Measurements from ENCODE around the gene OR5H2. TPM values are rescaled to one million over a fixed set of nuclear protein-coding genes. Genes with fewer than 3 reads are reported as not detected.
"Not testable (repeated sequence)": the region's sequence is repeated elsewhere in the genome, so short reads cannot be mapped to it uniquely, and the experiment has no call there.

OR5H2 gene
- not detected for total RNA-seq

- ATAC-seq = no peak
- DNase-seq (ENCODE audit: low spot score) = no peak
These were observed at the start of gene OR5H2 for GRCh38 chr3:98282205-98282604. OR5H2 (plus strand) TSS chr3:98282505; CDS start chr3:98282903, 398 bp downstream.

- DNase-seq (ENCODE audit: low spot score) = no peak
- ATAC-seq = no peak
These were observed 48.8 kb upstream of the OR5H2 start for GRCh38 chr3:98233468-98233867.

DNA sequence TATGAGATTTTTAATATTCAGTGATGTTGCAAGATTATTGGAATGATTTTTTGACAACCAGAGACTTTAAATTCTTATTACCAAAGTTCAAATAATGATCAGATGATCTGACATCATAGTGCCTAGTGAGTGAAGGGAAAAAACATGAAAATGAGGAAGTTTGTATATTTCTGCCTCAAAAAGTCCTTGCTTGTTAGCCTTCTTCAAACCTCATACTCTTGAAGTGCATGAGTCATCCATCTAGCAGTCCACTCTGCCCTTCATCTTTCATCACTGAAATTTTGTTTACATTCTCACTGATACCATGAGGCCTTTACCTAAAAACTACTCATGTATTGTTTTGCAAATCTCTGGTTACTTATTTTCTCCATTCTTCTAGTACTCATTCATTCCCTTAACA, 42.2 kb upstream of the OR5H2 start:
- ATAC-seq = no peak
- DNase-seq (ENCODE audit: low spot score) = no peak

GRCh38 chr3:98242155-98242554, 40.1 kb upstream of the OR5H2 start:
- no peak for ATAC-seq

DNA sequence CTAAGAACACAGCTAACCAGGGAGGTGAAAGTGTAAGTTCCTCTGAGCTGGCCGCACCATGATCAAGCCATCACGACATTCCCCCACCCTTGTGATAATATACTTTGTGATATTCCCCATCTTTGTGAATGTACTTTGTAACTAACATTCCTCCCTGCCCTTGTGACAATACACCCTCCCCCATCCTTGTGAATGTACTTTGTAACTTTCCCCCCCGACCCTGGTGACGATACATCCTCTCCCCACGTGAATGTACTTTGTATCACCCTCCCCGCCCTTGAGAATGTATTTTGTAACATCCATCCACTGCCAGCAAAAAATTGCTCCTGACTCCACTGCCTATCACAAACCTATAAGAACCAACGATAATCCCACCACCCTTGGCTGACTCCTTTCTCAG, 38.5 kb upstream of the OR5H2 start:
- DNase-seq (ENCODE audit: low spot score) (no peak), ATAC-seq (no peak)

More at GRCh38 chr3:98242155-98242554, 40.1 kb upstream of the OR5H2 start:
- DNase-seq (ENCODE audit: low spot score) = no peak

- DNase-seq (ENCODE audit: low spot score) = no peak
- ATAC-seq = no peak
These were observed 36.2 kb upstream of the OR5H2 start for GRCh38 chr3:98246142-98246541.

- not testable (repeated sequence) for DNase-seq (ENCODE audit: low spot score)
These were observed 26.3 kb upstream of the OR5H2 start for GRCh38 chr3:98256026-98256425.

DNA sequence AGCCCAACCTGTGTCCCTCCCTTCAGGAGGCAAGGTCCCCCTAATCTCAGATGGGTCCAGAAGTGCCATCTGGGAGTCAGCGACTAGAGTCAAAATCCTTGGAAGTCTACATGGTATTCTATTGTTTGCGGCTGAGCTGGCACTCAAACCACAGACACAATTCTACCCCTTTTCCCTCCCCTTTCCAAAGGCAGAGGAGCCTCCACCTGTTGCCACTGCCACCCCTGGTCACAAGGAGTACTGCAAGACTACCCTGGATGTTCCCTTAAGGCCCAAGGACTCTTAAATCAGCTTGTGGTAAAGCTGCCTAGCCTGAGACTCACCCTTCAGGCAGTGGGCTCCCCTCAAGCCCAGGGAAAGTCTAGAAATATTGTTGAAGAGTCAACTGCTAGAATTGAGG, 22.6 kb upstream of the OR5H2 start:
- DNase-seq (ENCODE audit: low spot score) = no peak
- ATAC-seq = no peak

More at GRCh38 chr3:98256026-98256425, 26.3 kb upstream of the OR5H2 start:
- ATAC-seq = not testable (repeated sequence)

GRCh38 chr3:98262046-98262445, 20.3 kb upstream of the OR5H2 start:
- no peak for DNase-seq (ENCODE audit: low spot score)
- ATAC-seq = no peak

DNA sequence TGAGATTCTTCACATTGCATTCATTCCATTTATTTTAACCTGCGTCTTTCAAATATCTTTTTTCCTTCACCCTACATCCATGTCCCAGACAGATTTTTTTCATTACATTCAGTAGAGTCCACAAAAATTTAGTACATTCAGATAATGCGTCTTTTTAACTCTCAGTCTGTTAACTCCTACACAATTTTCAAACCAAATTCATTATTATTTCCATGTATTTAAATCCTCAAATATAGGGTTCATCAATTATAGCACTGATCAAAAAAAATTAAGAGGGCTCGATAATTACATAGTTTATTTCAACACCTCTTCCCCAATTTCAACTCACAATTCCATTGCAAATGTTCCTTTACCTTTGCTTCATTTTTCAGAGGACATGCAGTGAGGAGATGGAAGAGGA, 18.4 kb upstream of the OR5H2 start, which contains the start of gene OR5H6:
TSS of gene OR5H6 (plus strand) at position 301 of the 400 bp plus-strand sequence. CDS start at position 390, 89 bp downstream.
- no peak for DNase-seq (ENCODE audit: low spot score)
- ATAC-seq = no peak

- DNase-seq (ENCODE audit: low spot score) (no peak), ATAC-seq (no peak)
These were observed 12.5 kb upstream of the OR5H2 start for GRCh38 chr3:98269846-98270245.

DNA sequence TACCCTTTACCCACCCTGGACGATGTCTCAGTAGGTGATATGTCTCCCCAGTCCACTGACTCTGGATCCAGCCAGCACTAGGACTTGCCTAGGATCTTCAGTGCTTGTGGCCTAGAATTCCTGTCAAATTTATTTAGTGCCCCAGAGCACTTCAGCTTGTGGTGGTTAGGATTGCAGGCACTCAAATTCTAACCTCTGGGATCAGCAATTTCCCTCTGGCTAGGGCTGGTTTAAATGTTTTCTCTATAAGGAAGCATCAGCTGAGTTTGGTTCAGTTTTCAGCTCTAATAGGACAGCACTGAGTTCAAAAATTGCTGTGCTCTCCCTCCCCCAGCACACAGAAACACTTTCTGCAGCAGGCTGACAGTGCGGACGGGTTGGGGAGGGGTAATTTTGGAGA, 10.2 kb upstream of the OR5H2 start:
- no peak for ATAC-seq

DNA sequence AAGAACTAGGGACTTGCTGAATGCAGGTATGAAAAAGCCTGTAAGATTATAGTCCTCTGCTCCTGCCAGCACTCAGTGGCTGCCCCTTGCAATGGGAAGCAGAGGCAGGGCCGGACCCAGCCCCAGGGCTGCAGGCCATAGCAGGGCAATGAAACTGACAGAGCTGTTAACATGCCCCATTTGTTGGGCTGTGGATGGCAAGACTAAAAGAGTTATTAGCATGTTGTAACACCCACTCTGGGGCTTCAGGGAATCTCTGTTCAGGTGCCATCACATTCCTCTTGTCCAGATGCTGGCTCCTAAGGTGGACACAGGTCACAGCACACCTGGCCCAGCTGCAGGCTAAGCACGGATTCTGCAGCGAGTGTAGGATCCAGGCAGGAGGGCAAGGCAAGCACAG, 7.4 kb upstream of the OR5H2 start:
- DNase-seq (ENCODE audit: low spot score) = no peak
- ATAC-seq = no peak

More for the DNA sequence above, 10.2 kb upstream of the OR5H2 start:
- no peak for DNase-seq (ENCODE audit: low spot score)

GRCh38 chr3:98290916-98291315, 8.6 kb downstream of the OR5H2 start:
- peak; percentile 55 for ATAC-seq
- DNase-seq (ENCODE audit: low spot score) = no peak

DNA sequence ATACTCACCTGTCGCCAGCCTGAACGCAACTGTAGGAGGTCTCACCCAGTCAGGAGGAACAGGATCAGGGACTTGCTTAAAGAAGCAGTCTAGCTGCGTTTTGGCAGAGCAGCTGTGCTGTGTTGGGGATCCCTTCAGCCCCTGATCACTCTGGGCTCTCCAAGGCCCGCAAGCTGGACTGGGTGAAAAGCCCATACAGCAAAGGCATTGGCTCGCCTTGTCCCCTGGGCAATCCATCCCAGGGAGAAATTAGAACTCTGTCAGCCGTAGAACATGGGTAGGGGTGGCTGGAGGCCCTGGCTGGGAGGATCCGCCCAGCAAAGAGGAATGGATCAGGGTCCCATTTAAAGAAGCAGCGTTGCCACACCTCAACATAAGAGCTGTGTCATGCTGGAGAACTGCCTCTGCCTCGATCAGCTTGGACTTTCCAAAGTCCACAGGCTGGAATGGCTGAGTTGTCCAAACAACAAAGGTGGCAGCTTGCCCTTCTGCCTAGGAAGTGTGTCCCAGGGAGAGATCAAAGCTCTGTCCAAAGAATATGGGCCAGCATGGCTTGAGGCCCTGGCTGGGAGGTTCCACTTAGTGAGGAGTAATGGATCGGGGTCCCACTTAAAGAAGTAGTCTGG, 9.1 kb downstream of the OR5H2 start:
- ATAC-seq (peak; percentile 91), DNase-seq (ENCODE audit: low spot score) (peak; percentile 66)

DNA sequence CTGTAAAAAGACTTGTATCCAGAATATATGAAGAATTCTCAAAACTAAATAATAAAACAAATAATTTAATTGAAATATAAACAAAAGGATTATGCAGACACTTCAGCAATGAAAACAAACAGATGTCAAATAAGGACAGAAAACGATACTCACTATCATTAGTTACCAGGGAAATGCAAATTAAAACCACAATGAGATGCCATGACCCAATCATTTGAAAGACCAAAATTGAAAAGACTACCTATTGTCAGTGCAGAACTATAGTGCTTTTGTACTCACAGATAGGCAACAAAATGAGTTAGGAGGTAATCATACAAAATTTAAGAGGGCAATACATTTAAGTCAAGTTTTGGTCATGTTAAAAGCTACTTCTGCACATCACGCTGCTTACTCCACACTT, 39.8 kb downstream of the OR5H2 start:
- ATAC-seq (no peak), DNase-seq (ENCODE audit: low spot score) (no peak)

DNA sequence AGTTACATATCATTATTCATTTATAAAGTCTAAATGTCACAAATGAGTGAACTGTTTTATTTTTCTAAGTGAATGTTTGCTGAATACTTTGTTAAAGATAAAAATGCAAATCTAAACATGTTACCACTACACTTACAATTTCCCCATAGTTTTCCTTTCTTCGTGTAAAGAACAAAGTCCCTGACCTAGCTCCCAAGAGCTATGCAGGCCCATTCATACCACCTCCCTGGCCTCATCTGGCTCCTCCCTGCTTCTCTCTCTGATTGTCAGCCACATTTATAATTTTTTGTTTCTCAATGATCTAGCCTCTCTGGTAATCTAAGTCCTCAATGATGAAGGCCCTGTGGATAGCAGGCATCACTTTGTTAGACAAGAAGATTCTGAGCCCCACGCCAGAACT, 40.4 kb downstream of the OR5H2 start:
- ATAC-seq (no peak), DNase-seq (ENCODE audit: low spot score) (no peak)

GRCh38 chr3:98323425-98323824, 41.1 kb downstream of the OR5H2 start:
- no peak for ATAC-seq
- no peak for DNase-seq (ENCODE audit: low spot score)

DNA sequence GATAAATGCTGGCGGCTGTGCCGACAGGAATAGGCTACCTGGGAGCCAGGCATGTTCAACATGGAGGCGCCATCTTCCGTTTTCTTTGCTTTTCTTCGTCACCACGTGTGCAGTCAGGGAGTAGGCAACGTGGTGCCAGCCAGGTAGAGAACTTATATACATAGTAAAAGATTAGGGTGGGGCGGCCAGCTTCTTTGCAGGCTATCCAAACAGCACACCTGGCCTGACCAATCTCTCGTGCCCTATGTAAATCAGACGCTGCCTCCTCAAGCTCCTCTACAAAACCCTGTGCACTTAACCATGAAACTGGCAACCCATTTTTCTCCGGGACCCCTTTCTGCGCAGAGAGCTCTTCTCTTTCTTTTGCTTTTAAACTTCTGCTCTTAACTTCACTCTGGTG, 42.8 kb downstream of the OR5H2 start:
- no peak for ATAC-seq
- DNase-seq (ENCODE audit: low spot score) = no peak

GRCh38 chr3:98326105-98326893, 44.0 kb downstream of the OR5H2 start:
- no peak for DNase-seq (ENCODE audit: low spot score)

GRCh38 chr3:98326945-98327344, 44.6 kb downstream of the OR5H2 start:
- DNase-seq (ENCODE audit: low spot score) (no peak), ATAC-seq (no peak)

More at GRCh38 chr3:98326105-98326893, 44.0 kb downstream of the OR5H2 start:
- no peak for ATAC-seq

DNA sequence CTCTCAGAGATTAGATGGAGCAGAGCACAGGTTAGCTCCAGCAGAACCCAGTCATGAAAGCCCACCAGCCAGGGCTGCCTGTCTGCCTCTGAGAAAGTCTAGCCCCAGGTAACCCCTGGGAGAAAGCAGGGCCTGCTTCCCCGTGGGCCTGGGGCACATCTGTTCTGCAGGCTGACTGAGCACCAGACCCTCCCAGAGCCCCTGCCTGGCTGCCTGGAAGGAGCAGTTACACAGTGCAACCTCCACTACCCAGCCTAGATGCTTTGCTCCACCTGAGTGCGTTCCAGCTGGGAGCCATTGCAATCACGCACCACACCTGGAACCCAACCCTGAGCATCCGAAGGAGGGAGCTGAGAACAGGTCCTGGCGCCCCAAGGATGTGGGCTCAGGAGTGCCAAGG, 46.6 kb downstream of the OR5H2 start:
- no peak for ATAC-seq
- DNase-seq (ENCODE audit: low spot score) = no peak
